Suppressor macrophage treated with lipopolysaccharide for 4 hours (primary cell): ENCODE measurements around the gene BEGAIN.

Experiments
- DNase-seq: peaks from one replicate; pipeline ENCODE4 v3.0.0-alpha.2; 2020

BEGAIN gene

GRCh38 chr14:100503251-100503650 lies 84.0 kb downstream of the BEGAIN start:
- no peak for DNase-seq

- DNase-seq: no peak
Measured at GRCh38 chr14:100502622-100503220, 84.5 kb downstream of the BEGAIN start.

- DNase-seq: no peak
Measured at GRCh38 chr14:100500128-100500527, 87.1 kb downstream of the BEGAIN start.

GRCh38 chr14:100498068-100498467 lies 89.1 kb downstream of the BEGAIN start:
- DNase-seq: no peak

- DNase-seq: no peak
Measured at GRCh38 chr14:100495917-100496316, 91.3 kb downstream of the BEGAIN start.

- no peak for DNase-seq
Measured at GRCh38 chr14:100494645-100495044, 92.6 kb downstream of the BEGAIN start.

DNA sequence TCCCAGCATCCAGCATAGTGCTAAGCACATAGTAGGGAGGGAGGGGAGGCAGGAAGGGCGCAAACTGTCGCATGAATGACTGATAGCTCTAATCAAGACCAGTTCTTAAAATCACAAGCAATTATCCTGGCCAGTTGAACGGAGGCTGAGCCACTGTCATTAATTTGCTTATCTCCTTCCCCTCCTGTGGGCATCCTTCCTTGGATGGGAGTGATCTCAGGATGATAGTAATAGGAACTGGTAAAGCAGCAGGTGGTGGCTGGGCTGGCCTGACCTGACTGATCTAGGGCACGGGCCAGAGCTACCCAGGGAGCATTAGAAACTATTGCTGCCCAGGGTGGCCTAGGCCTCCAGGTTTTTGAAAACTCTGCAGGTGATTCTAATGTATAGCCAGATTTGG lies 97.0 kb downstream of the BEGAIN start:
- no peak for DNase-seq

DNA sequence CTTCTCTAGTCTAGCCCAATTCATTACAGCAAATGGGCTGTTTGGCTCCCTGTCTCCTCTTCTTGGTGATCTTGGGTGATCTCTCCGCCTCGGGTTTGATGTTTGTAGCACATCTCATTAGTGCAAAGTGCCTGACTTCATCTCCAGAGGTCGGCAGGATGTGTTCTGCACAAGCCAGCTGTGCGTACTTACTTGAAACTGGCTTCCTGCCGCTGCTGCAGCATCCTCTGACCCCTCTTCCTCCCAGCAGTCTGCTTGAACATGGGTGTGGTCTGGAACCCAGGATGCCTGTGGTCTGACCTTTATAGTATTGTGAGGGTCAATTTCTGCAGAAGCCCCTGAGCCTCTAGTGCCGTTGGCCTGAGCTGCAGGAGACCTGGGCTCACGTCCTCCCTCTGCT lies 99.2 kb downstream of the BEGAIN start:
- DNase-seq: no peak

DNA sequence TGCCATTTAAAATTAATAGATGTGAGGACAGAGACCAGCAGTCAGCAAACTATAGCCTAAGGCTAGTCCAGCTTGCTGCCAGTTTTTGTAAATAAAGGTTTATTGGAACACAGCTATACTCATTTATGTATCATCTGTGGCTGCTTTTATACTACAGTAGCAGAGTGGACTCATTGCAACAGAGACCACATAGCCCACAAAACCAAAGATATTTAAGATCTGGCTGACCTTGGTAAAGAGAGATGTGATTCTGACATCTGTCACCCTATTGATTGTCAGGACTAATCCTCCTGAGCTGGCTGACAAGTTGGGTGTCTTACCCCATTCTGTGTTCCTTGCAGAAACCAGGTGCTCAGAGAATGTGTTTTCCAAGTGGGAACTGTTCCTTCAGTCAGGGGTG lies 99.9 kb downstream of the BEGAIN start:
- DNase-seq: no peak
